ENCODE data around the gene ESPN. TPM values are rescaled to one million over a fixed set of nuclear protein-coding genes. Genes with fewer than 3 reads are reported as not detected.
"Not testable (repeated sequence)": the region's sequence is repeated elsewhere in the genome, so short reads cannot be mapped to it uniquely, and the experiment has no call there.

Gene ESPN
- total and polyA plus RNA-seq, 2 of the 8 experiments (the other 6 are each of a cell fraction or from before 2014, with no cell fraction given): 5.2 to 16.3 TPM

- TF ChIP-seq MAFK (IDR thresholded peaks at IDR 0.05; ENCODE audit: low read depth, low read length) (no peak), TAF7 (optimal IDR thresholded peaks at IDR 0.05; ENCODE audit: borderline replicate concordance, low read depth, low read length) (no peak), KDM1A (IDR thresholded peaks at IDR 0.05; ENCODE audit: borderline replicate concordance, low read length) (no peak), RXRA (IDR thresholded peaks at IDR 0.05; ENCODE audit: insufficient read depth, low read depth, low read length) (no peak), NANOG (IDR thresholded peaks at IDR 0.05; ENCODE audit: insufficient read depth, low read depth, low read length, poor library complexity, severe bottlenecking) (no peak), JUN (IDR thresholded peaks at IDR 0.05; ENCODE audit: low read depth, low read length) (no peak), GTF2F1 (IDR thresholded peaks at IDR 0.05; ENCODE audit: borderline replicate concordance, low read depth, low read length) (no peak), CBX5 (IDR thresholded peaks at IDR 0.05; ENCODE audit: low read depth, low read length) (no peak)
Measured at GRCh38 chr1:6427441-6428390, 3.1 kb downstream of the ESPN start (continued).

- not testable (repeated sequence) for H3K14ac ChIP-seq (ENCODE audit: insufficient read length); H2BK15ac ChIP-seq (ENCODE audit: low read length); H3K23ac ChIP-seq (ENCODE audit: insufficient read length); H4K20me1 ChIP-seq (replicated peaks in 1 of 2; ENCODE audit: control insufficient read depth in 1 of 2, insufficient read depth in 2 of 2, low read length in 2 of 2); H2AK5ac ChIP-seq (ENCODE audit: low read depth, low read length); H3K36me3 ChIP-seq (ENCODE audit: control insufficient read depth in 2 of 4, insufficient read depth in 4 of 4, low read length in 3 of 4); H3K56ac ChIP-seq (replicated peaks; ENCODE audit: insufficient read length, low read depth, low read length); H2BK12ac ChIP-seq (ENCODE audit: low read depth, low read length); H2AFZ ChIP-seq (ENCODE audit: low read length); H3K4me3 ChIP-seq (ENCODE audit: extremely low read depth in 1 of 4, insufficient read depth in 2 of 4, low read depth in 3 of 4, low read length in 4 of 4); H4K8ac ChIP-seq (ENCODE audit: extremely low read depth, insufficient read depth, low read length); H3K18ac ChIP-seq (ENCODE audit: extremely low read depth, low read length); H2BK120ac ChIP-seq (replicated peaks; ENCODE audit: low read depth, low read length); H2BK5ac ChIP-seq (ENCODE audit: low read depth, low read length); DNase-seq (ENCODE audit: low read depth in 1 of 2, low spot score in 2 of 2); H2BK20ac ChIP-seq (ENCODE audit: low read length); H3K4me2 ChIP-seq (ENCODE audit: insufficient read depth in 1 of 2, low read depth in 2 of 2, low read length in 2 of 2); H4K91ac ChIP-seq (replicated peaks; ENCODE audit: insufficient read length, low read length); H3K9ac ChIP-seq (replicated peaks in 1 of 4; ENCODE audit: extremely low read depth in 1 of 4, low read depth in 3 of 4, low read length in 3 of 4); H3K9me3 ChIP-seq (ENCODE audit: insufficient read depth in 2 of 2, low read depth in 1 of 2, low read length in 1 of 2); H3K4ac ChIP-seq (replicated peaks; ENCODE audit: insufficient read length, low read depth, low read length); H3K27ac ChIP-seq (ENCODE audit: low read depth, low read length); H3K79me1 ChIP-seq (ENCODE audit: low read depth, low read length); H3K23me2 ChIP-seq (ENCODE audit: low read depth, low read length); H3K79me2 ChIP-seq (ENCODE audit: control insufficient read depth in 1 of 2, insufficient read depth in 2 of 2, low read length in 2 of 2); H4K5ac ChIP-seq (ENCODE audit: insufficient read length, low read depth, low read length); FAIRE-seq
- H3K27me3 ChIP-seq (replicated peaks in 1 of 4; ENCODE audit: control insufficient read depth in 3 of 4, extremely low read depth in 1 of 4, insufficient read depth in 3 of 4, low read length in 3 of 4): peaks cover 25 to 39% (median 36%) of the 10 kb centered on the region in 4 experiments
- peaks cover 0 to 24% (median 9%) of the 10 kb centered on the region in 4 experiments; a peak in 5 of 7 replicates for H3K4me1 ChIP-seq (replicated peaks in 1 of 4; ENCODE audit: control insufficient read depth in 3 of 4, insufficient read depth in 4 of 4, low read length in 3 of 4)
- 95% methylated on average over 4 of the region's 6 CpGs; no CpG with 5 or more reads in 1 of the 2 experiments for WGBS, 2 experiments (ENCODE audit: extremely low coverage in 1 of 2, insufficient coverage in 1 of 2, insufficient read length in 1 of 2, insufficient replicate concordance in 2 of 2, low coverage in 1 of 2, low lambda C conversion rate in 2 of 2, missing lambda C conversion rate in 1 of 2)
- CTCF ChIA-PET (ENCODE audit: partially characterized antibody): interaction anchor here (0.9 to 2.9 kb wide), 5 partner anchors 9 to 182 kb away, joined by 3 to 11 read pairs (median 3); no protein-coding TSS in a partner anchor
- POLR2A ChIA-PET (ENCODE audit: partially characterized antibody): interaction anchor here (1.8 kb wide), 1 partner anchor 12 kb away, joined by 4 read pairs; no protein-coding TSS in a partner anchor
Measured at GRCh38 chr1:6428453-6428852, 3.9 kb downstream of the ESPN start.

Measured in H1 (cell line).